ENCODE data around the gene PTPRC.

The PTPRC gene

DNA sequence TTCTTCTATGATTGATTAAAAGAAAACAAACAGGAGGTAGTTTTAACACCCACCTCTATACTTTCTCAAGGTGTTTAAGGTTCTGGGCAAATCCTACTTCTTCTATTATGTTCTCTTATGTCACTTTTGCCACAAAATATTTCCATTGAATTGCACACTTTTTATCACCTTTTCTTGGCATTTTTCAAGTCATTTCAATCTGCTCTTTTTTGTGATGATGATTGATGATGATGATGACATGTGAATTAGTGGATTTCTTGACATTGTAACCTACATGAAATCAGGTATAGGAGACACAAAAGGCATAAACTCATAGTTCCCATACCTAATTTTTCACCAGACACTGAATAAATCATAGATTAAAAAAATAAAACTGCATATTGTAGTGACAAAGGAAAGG is 4.1 kb downstream of the PTPRC start:
- DNase-seq (ENCODE audit: extremely low read depth in 1 of 2, low read depth in 1 of 2): no peak

DNA sequence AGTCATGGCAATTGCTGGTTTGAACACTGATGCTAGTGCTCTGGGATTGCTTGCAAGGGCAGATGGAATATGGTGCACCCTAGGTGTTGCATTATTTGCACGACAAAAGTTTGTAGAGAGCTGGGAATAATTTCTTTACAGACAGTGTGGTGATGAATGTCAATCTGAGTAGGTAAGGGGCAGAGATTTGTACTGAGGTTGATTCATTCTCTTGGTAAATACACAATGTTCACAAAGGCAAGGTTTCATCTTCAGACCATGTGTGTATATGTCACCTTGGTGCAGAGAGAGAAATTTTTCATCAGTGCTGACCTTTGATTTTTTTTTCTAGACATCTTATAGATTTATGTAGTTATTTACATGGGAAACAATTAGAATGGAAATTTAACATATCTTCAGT is 5.0 kb downstream of the PTPRC start:
- no peak for DNase-seq (ENCODE audit: extremely low read depth in 1 of 2, low read depth in 1 of 2)

DNA sequence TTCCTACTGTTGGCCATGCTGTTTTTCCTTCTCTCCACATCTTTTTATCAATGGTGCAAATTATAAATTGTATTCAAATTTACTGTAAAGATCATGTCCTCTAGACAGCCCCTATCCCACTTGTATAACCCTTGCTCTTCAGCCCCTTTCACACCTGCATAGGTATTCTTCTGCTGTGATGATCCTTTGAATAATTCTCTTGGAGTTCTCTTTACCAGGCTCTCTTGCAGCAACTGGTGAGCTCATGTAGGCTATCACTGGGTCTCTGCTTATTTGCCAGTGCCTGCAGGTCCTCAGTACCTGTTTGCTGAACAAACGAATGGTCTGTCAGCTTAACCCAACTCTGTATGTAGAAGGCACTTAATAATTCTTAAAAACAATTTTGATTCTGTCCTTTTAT is 8.2 kb downstream of the PTPRC start:
- DNase-seq (ENCODE audit: extremely low read depth in 1 of 2, low read depth in 1 of 2): no peak

DNA sequence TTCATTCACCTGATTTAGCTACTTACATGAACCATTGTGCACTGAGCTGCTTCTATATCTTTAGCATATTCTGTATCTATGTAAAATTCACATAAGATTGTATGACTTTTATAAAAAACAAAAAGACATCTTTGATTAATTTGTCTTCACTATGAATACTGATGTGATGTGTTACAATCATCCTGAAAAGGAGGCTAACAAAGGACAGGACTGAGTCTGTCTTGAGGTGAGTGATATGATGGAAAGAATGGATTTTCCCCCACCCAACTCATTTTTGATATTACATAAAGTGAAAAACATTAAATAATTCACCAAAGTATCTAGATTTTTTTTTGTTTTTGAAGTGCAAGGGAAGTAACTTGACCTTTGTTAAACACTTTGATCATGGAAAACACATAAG is 9.8 kb downstream of the PTPRC start:
- no peak for DNase-seq (ENCODE audit: extremely low read depth in 1 of 2, low read depth in 1 of 2)

DNA sequence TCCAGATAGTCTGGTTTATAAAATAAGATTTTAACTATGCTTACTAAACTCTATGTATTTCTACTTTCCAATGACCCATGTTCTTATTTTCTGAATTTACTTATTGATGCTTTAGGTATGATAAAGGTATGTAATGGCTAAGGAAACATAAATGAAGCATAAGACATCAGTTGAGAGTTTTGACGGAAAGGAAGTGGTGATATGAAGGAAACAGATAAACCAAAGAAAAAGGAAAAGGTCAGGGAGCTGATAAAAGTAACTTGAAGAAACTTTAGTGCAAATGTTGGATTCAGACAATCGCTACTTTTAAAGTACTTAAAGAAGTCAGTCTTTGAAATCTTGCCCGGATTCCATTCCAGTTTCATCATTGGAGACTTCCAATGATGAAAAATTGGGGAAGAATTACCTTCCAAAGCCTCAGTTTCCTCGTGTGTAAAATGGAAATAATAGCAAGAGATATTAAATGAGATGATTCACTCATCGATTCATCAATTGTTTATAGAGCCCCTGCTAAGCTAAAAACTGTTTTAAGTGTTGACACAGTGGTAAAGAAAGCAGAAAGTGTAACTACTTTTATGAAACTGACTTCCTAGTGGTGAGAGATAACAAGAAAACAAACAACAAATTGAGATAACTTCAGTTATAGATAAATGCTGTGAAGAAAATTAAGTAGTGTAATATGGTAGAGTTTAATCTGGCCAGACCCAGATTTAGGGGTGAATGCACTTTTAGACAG is 10.6 kb downstream of the PTPRC start:
- DNase-seq (ENCODE audit: extremely low read depth in 1 of 2, low read depth in 1 of 2): no peak

DNA sequence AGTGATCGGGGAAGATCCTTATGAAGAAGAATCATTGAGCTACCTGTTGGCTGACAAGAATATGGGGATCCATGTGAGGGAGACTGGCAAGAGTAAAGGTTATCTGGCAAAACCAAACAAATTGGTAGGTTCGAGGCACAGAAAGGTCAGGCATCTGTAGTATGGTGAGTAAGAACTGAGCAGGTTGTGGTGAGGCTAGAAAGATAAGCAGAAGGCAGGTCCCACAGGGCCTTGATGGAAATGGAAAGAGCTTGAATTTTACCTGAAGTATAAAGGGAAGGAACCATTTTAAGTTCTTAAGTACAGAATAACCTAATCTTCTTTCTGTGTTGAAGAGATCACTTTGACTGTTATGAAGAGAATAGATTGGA is 11.1 kb downstream of the PTPRC start:
- DNase-seq (ENCODE audit: extremely low read depth in 1 of 2, low read depth in 1 of 2): no peak

DNA sequence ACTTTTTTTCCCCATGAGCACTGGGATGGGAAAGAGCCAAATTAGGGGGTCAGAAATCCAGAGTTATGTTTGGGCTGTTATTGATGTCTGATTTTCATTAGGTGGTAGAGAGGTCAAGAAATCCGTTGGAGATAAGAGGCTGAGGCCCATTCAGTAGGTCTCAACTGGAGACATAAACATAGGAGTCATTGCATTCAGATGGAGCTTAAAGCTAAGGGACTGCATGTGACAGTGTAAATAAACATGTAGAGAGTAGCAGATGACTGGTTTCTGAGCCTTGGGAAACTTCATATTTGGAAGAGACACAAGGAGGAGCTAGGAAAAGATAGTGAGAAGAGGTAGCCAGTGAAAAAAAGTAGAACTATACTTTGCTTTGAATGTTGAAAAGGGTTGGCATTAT is 11.7 kb downstream of the PTPRC start:
- DNase-seq (ENCODE audit: extremely low read depth in 1 of 2, low read depth in 1 of 2): no peak

DNA sequence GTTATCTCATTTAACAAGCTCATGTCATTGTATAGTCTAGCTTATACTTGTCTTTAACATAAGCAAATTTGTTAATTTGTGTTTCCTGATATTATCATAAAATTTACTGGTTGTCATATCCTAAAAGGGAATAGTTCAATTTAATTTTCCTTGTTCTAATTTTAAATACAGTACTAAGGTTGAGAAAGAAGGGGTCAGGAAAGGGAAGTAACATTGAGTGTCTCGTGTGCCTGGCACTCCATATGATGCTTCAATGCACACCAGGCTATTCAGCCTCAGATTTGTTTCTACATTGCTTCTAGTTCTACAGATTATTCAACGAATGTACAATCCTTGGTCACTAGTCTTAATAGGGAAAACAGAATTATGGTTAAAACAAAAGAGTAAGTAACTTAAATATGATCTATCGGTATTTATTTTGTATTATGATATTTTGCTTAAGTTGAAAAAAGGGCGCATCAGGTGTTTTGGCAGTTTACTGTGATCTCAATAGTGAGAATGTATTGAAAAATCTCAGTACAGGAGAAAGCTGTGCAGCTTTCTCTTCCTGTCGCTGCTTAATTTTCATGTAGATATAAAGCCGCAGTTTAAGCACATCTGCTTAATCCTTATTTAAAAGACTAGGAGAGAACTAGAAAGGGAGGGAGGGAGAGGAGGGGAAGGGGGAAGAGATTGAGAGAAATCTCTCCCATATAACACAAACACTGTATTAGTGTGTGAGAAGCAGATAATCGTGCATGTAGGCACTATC is 13.0 kb downstream of the PTPRC start:
- DNase-seq (ENCODE audit: extremely low read depth in 1 of 2, low read depth in 1 of 2): no peak

DNA sequence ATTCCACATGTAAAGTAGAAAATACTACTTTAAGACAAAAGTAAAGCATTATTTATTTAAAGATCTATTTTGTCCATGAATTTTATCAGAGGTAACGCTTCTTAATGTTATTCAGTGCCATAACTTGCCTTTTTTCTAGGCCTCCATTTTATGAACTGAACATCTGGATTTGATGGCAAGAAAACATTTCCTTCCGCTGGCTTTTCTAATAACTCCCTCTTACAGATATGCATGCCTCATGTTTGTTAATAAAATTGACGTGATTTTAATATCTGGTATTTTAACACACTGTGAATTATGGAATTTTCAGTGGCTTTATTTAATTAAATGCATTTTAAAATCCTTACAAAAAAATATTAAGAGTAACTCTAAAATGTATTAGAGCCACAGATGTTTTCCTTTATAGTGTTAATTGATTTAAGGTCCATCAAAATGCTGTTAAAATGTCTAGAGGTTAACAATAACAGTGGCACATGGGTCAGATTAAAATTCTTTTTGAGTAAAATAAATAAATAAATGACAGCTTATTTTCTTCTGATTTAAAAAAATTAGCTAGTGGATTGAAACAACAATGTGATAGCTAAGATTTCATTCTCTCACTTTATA is 15.1 kb downstream of the PTPRC start:
- DNase-seq (ENCODE audit: extremely low read depth in 1 of 2, low read depth in 1 of 2): no peak

DNA sequence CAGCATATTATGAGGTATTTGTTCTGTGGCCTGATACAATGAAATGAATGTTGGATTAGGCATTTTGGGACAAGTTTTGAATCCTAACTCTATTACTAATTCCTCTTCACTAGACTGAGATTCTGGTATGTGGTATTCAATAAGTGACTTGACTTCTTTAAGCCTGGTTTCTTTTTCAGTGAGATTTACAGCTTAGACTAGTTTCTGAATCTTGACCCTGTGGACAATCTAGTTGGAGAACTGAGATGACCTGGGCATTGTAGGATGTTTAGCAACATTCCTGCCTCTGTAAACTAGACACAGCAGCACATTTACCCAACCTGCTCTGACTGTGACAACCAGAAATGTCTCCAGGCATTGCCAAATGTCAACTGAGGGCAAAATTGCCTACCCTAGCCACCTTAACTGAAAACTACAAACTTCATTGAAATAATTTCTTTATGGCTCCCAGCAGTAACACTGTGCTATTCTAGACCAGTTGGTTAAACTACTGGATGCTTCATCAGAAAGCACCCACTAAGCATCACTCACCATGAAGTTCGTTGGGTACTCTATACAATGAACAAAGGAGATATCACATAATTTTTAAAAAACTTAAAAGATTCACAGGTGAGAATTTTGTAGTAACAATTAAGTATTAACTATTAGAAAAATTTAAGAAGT is 16.8 kb downstream of the PTPRC start:
- no peak for DNase-seq (ENCODE audit: extremely low read depth in 1 of 2, low read depth in 1 of 2)

DNA sequence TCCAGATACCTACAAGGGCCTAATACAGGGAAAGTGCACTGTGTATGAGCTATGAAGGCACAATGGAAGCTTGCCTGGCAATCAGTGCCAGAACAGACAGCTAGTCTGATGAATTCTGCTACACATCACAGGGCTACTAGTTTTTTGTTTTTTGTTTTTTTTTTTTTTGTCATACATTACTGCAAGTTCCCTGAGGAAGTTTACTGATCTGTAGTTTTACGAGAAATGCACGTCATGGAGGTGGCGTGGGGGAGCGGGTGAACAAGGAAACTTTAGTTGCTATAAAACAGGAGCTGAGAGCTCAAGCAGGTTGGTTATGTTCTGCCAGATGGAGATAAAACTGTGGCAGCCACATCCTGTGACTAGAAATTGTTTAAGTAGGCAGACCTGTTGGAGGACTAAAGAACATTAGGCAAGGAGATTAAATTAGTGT is 17.7 kb downstream of the PTPRC start:
- peak; percentile 58 to 85 for DNase-seq (ENCODE audit: extremely low read depth in 1 of 2, low read depth in 1 of 2)

DNA sequence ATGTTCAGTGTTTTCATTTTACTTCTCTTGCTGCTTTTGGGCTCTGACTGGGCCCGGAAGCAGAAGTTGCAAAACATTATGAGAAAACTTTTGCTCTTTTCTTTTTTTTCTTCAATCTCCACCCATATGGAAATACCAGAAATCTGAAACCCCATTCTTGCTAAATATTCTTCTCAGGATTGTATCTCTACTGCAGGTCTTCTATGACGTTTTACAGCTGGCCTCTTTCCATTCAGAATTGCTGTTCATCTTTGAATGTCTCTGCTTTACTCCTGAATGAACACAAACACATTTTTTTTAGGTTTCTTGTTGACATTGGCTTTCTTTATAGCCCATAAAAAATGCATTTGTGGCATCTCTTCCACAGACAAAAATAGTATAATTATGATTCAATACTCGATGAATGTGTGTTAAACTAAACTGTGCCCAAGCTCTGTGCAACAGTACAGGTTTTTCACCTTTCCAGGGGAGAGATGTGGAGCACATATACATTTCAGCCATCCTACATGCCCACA is 18.8 kb downstream of the PTPRC start:
- DNase-seq (ENCODE audit: extremely low read depth in 1 of 2, low read depth in 1 of 2): no peak

DNA sequence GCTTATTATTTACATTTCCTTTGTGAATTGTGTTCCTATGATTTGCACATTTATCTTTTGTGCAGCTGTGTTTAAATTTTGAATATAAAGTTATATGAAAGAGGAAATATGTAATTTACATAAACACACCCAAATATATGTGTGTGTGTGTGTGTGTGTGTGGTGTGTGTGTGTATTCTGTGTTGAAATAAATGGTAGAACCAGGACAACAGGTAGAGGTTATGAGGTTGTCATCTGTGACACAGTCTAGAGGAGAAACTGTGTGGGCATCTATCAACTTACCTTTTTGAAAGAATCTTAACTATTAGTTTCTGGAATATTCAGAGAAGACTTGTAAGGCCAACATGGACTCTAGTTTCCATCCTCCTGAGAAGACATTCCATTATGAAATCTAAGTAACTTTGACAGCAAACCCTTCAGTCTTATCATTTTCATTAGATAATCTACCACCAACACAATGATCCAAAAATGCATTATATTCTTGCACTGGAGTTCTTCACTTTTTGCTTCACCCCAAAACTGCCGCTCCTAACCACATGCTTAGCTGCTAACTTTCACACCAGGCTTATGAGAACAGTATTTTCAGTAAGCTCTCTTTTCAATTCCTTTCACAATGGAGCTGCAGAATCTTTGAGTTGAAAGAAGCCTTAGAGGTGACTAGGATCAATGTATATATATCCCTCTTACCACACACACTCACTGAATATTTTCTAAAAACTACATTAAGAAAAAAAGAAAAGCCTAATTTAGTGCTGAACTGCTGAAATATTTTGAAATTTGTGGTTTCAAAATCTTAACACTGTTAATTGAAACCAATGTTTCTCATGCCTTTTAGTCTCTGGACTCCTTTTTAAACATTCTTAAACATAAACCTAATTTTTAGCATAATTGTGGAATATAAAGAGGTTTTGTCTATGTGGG is 21.8 kb downstream of the PTPRC start:
- no peak for DNase-seq (ENCODE audit: extremely low read depth in 1 of 2, low read depth in 1 of 2)

DNA sequence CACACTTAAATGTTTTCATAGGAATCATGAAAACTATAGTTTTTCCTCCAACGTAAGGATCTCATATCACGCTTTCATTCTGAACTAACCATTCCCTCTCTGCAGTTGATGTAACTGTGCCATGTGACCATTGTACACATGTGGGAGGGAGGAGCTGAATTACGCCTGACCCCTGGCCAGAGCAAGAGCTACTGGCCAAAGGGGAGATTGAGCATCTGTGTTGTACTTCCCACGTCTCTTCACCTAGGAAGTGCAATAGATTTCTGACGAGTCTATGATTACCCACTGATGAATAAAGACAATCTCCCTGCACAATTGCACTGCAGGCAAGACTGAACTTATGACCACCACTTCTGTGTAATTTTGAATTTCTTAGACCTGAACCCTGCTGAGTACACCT is 24.0 kb downstream of the PTPRC start:
- DNase-seq (ENCODE audit: extremely low read depth in 1 of 2, low read depth in 1 of 2): no peak

DNA sequence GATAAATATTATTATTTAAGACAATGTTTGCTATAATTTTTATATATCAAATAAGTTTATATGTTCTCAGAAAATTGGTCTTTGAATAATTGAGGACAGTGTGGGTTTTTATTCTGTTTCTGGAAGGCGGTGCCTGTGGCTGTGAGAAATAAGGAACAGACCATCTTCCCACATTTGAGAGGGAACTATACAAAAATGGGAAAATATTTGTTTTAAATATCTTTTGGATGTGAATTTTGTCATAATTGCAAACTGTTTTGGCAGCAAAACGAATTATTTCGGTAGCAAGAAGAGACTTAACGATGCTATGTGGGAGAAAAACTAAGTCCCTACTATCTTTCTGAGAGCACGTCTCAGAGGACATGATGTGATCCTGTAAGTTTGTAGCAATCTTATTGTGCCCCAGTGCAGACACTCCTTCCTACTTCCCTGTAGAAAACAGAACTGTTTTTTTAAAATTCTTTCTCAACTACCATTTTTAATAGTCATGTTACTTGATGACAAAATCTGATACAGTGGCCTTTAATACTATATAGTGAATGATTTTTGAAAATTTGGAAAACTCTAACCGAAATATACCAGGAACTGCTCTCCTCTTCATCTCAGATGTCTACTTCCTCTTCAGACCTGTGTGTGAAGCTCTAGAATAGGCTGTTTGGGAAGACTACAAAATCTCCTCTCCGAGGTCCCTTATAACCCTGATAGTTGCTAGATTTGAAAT is 25.4 kb downstream of the PTPRC start:
- DNase-seq (ENCODE audit: extremely low read depth in 1 of 2, low read depth in 1 of 2): no peak

DNA sequence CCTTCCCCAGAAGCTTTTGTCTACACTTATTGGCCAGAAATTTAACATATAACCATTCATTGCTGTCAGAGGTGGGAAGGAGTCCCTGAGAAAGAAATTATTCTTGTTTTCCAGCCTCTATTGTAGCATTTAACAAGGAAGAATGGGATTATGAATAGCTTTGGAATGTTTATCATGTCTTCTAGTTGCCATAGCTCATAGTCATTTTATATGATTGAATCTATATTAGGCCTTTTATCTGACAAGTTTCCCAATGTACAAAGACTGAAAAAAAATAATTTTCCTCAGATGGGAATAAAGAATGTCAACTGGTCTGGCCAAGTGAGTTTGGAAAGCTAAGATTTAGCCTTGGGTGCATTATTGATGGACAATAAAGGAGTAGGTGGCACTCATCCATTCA is 28.3 kb downstream of the PTPRC start:
- DNase-seq (ENCODE audit: extremely low read depth in 1 of 2, low read depth in 1 of 2): no peak

DNA sequence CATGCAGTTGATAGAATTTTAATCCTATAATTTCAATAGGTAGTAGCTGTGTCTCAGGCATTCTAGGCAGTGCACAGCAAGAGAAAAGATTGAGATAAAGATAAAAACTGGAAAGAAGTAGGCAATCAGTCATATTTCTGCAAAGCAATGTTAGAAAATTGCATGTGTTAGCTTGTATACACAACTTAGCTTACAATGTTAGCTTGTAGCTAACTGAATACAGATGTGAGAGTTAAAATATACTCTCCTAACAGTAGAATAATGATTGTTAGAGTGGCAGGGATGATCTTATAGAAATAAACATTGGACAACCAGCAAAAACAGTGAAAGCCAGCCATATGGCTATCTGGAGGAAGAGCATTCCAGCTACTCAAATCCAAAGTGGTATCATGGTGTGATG is 29.0 kb downstream of the PTPRC start:
- no peak for DNase-seq (ENCODE audit: extremely low read depth in 1 of 2, low read depth in 1 of 2)

DNA sequence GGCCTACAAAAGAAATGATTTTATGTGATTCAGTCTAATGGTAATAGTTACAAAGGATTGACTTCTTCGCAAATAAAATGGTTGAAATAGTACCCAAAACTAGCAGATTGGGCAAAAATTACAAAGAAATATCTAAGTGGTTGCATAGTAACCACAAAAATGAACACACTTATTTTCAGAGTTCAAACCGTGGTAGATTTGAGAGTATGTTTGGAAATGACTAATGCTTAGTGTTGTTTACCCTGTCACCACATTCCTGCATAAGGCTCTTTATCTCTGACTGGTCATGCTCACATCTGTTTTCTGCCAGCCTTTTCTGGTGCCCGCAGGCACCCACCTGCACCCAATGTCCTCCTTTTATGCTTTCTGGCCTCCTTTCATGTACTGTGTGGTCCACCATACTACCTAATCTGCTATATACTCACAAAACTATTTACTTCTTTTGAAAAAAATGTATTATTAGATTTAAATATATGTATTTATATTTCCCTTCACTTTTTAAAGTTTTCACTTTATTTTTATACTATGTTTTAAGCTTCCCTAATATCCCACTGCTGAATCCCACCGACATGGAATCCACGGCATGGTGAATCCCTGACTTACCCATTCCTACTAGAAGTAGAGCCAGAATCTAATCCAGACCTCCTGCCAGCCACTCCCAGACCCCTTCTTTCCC is 30.3 kb downstream of the PTPRC start:
- DNase-seq (ENCODE audit: extremely low read depth in 1 of 2, low read depth in 1 of 2): no peak

DNA sequence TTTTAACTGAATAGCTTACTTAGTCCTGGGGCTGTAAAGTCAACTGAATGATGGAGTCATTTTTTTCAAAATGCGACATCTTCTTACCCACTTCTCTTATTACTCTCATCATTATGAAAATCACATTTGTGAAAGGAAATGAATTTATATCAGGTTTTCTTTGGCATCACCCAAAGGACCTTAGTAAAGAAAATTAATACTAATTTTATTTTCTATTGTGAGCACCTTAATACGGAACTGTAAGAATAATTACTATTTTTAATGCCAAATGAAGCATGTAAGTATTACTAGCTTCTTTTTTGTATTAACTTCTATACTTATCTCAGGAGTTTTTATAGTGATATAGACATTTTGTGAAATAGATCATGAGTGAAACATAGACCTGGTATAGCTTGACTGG is 30.9 kb downstream of the PTPRC start:
- DNase-seq (ENCODE audit: extremely low read depth in 1 of 2, low read depth in 1 of 2): no peak
